ENCODE data around the gene FLT3. TPM values are rescaled to one million over a fixed set of nuclear protein-coding genes. Genes with fewer than 3 reads are reported as not detected.

Gene FLT3
- total and polyA plus RNA-seq, 2 of the 13 experiments (the other 11 are each of a cell fraction or from before 2014, with no cell fraction given) = not detected

- TF ChIP-seq NCOA2 (CRISPR knock-in tag; IDR thresholded peaks at IDR 0.05) (no peak), HNF4G (IDR thresholded peaks at IDR 0.05; ENCODE audit: borderline replicate concordance, low read depth, low read length) (no peak), HNF4G (CRISPR knock-in tag; IDR thresholded peaks at IDR 0.05; ENCODE audit: borderline replicate concordance, low read depth) (no peak)
Measured at GRCh38 chr13:28045861-28046260, 54.5 kb downstream of the FLT3 start (continued).

GRCh38 chr13:28044608-28045007 is 55.8 kb downstream of the FLT3 start:
- intact Hi-C loops (cut with micrococcal nuclease; ENCODE audit: unreplicated experiment) = no loop called here
- H2AFZ ChIP-seq (ENCODE audit: low read length) = no peak overlapping the region
- H3K9ac ChIP-seq (ENCODE audit: insufficient read depth, low read depth, low read length) = no peak overlapping the region
- 46% methylated on average over 2 of the region's 2 CpGs for WGBS (ENCODE audit: low lambda C conversion rate)
- BruUV-seq (replicated peaks) = no TSS peak
- FAIRE-seq (no peak), ATAC-seq (no peak), DNase-seq (ENCODE audit: low spot score) (no peak)
- H3K79me2 ChIP-seq (ENCODE audit: insufficient read depth, low read length) = no peaks in the 10 kb centered on the region
- no peaks in the 10 kb centered on the region for H3K9me3 ChIP-seq (ENCODE audit: low read length)
- H4K20me1 ChIP-seq (ENCODE audit: insufficient read depth, low read length) = no peaks in the 10 kb centered on the region
- H3K27me3 ChIP-seq (ENCODE audit: control insufficient read depth in 1 of 2, insufficient read depth in 2 of 2, low read length in 2 of 2) = no peaks in the 10 kb centered on the region
- ChIA-PET POLR2A (no interaction called here), CTCF (ENCODE audit: low intra/inter-chr PET ratio, low total read pairs) (no interaction called here)
- H3K4me1 ChIP-seq (ENCODE audit: insufficient read depth, low read length) = no peaks in the 10 kb centered on the region
- H3K4me2 ChIP-seq (ENCODE audit: low read depth, low read length) = no peak overlapping the region
- in situ Hi-C loops (cut with HindIII; ENCODE audit: extremely low pct_ligation_motif_present, low pct_unique_long_range_greater_than_20kb) = no loop called here
- no peak overlapping the region for H3K27ac ChIP-seq (ENCODE audit: extremely low read length, insufficient read depth, low read length)
- H3K36me3 ChIP-seq (replicated peaks in 1 of 2; ENCODE audit: control insufficient read depth in 1 of 2, insufficient read depth in 2 of 2, low read length in 2 of 2) = no peaks in the 10 kb centered on the region
- H3K4me3 ChIP-seq (replicated peaks in 1 of 3; ENCODE audit: insufficient read depth in 1 of 3, low read depth in 2 of 3, low read length in 3 of 3) = no peak overlapping the region
- TF ChIP-seq ZBTB3 (CRISPR knock-in tag; IDR thresholded peaks at IDR 0.05; ENCODE audit: borderline replicate concordance, low read depth) (no peak), PRDM10 (CRISPR knock-in tag; IDR thresholded peaks at IDR 0.05; ENCODE audit: low read depth) (no peak), ZNF234 (CRISPR knock-in tag; conservative IDR thresholded peaks at IDR 0.05) (no peak), SNRNP70 (IDR thresholded peaks at IDR 0.05; ENCODE audit: low read depth, low read length) (no peak), RELA (CRISPR knock-in tag; IDR thresholded peaks at IDR 0.05) (no peak), POLR2AphosphoS2 (IDR thresholded peaks at IDR 0.05; ENCODE audit: low read depth, low read length) (no peak), ZSCAN31 (CRISPR knock-in tag; IDR thresholded peaks at IDR 0.05; ENCODE audit: low read depth) (no peak), DPF2 (CRISPR knock-in tag; IDR thresholded peaks at IDR 0.05; ENCODE audit: borderline replicate concordance, low read depth) (no peak), CCAR2 (optimal IDR thresholded peaks at IDR 0.05; ENCODE audit: low read depth, low read length) (no peak), ZGPAT (CRISPR knock-in tag; IDR thresholded peaks at IDR 0.05) (no peak), CCDC6 (CRISPR knock-in tag; IDR thresholded peaks at IDR 0.05) (no peak), SP4 (CRISPR knock-in tag; IDR thresholded peaks at IDR 0.05) (no peak), MED1 (CRISPR knock-in tag; IDR thresholded peaks at IDR 0.05) (no peak), FOXK1 (CRISPR knock-in tag; IDR thresholded peaks at IDR 0.05; ENCODE audit: borderline replicate concordance, low read depth) (no peak), POGK (CRISPR knock-in tag; conservative IDR thresholded peaks at IDR 0.05) (no peak), PHF8 (CRISPR knock-in tag; IDR thresholded peaks at IDR 0.05) (no peak)
